GM12878 (cell line): Measurements from ENCODE around the gene PLXNA4. TPM values are rescaled to one million over a fixed set of nuclear protein-coding genes. Genes with fewer than 3 reads are reported as not detected.

Source experiments
- ATAC-seq: fragments of 200-7000 bp; cut with Tn5 transposase; 3 replicates; pipeline ENCODE4 v1.9.1; 2020; ENCODE audit warnings: mild to moderate bottlenecking, moderate library complexity
- BruUV-seq: library from RNA; stranded (reverse); fragments of 400-500 nt; replicated peaks from 2 replicates; lab custom pipeline; 2021; lab: Mats Ljungman, UMichigan
- CTCF ChIA-PET: fragments of 300-600 bp; sonication (Branson Sonifier 250); formaldehyde crosslinking; extraction: SDS; loops from one replicate; lab custom pipeline; 2021; ENCODE audit warnings: inconsistent platforms; lab: Yijun Ruan, JAX
- POLR2A ChIA-PET: fragments of 350-600 bp; formaldehyde crosslinking; extraction: SDS; loops from one replicate; lab custom pipeline; 2021; ENCODE audit warnings: inconsistent platforms; lab: Charles Lee
- RAD21 ChIA-PET: fragments of 300-600 bp; sonication (Branson Sonifier 250); formaldehyde crosslinking; loops from one replicate; lab custom pipeline; 2023; ENCODE audit warnings: antibody characterized with exemption; ENCODE audit not compliant: unreplicated experiment; lab: Charles Lee
- SMC1A ChIA-PET: fragments of 300-600 bp; sonication (Branson Sonifier 250); formaldehyde crosslinking; loops from one replicate; lab custom pipeline; 2023; ENCODE audit not compliant: unreplicated experiment, uncharacterized antibody; lab: Charles Lee
- DNase-seq: peaks from one replicate; pipeline ENCODE4 v3.0.0-alpha.2; 2011; ENCODE audit warnings: low read depth, low spot score
- FAIRE-seq: peaks from 3 replicates; lab custom pipeline; 2011; peaks lifted over from hg19 to GRCh38; lab: Jason Lieb, UNC
- H2AFZ ChIP-seq: 2 replicates; pipeline ENCODE4 v1.6.0; 2011; ENCODE audit warnings: low read depth, low read length, control low read depth; ENCODE audit not compliant: control insufficient read depth
- H3K27ac ChIP-seq: 2 replicates; pipeline ENCODE4 v1.5.1; 2011; ENCODE audit warnings: control low read depth; ENCODE audit not compliant: control insufficient read depth, insufficient read depth
- H3K27me3 ChIP-seq, 2 experiments: replicated peaks in 1 of 2; 2 replicates each; pipeline versions ENCODE4 v1.6.0 to v1.6.1; 2011; ENCODE audit warnings: low read length in 1 of 2; ENCODE audit not compliant: control insufficient read depth in 2 of 2, insufficient read depth in 2 of 2
- H3K36me3 ChIP-seq, 2 experiments: 2 replicates each; pipeline ENCODE4 v1.5.1; 2011; ENCODE audit warnings: low read length in 1 of 2; ENCODE audit not compliant: control insufficient read depth in 2 of 2, insufficient read depth in 2 of 2
- H3K4me1 ChIP-seq: 2 replicates; pipeline ENCODE4 v1.6.1; 2011; ENCODE audit warnings: mild to moderate bottlenecking, low read length, moderate library complexity, mixed read lengths; ENCODE audit not compliant: control insufficient read depth, insufficient read depth
- H3K4me2 ChIP-seq: 2 replicates; pipeline ENCODE4 v1.6.0; 2011; ENCODE audit warnings: control low read depth; ENCODE audit not compliant: control insufficient read depth, insufficient read depth
- H3K4me3 ChIP-seq: fragments of 200-600 bp; sonication (generic); 2 replicates; pipeline ENCODE4 v1.5.1; 2016
- H3K79me2 ChIP-seq: 2 replicates; pipeline ENCODE4 v1.6.0; 2011; ENCODE audit warnings: low read length; ENCODE audit not compliant: control insufficient read depth, insufficient read depth
- H3K9ac ChIP-seq: 2 replicates; pipeline ENCODE4 v1.8.0; 2011; ENCODE audit warnings: low read length, control low read depth, mixed read lengths; ENCODE audit not compliant: control insufficient read depth, insufficient read depth
- H3K9me3 ChIP-seq: replicated peaks from 3 replicates; pipeline ENCODE4 v1.5.1; 2011; ENCODE audit warnings: mild to moderate bottlenecking, low read length; ENCODE audit not compliant: control insufficient read depth, insufficient read depth
- H4K20me1 ChIP-seq: 2 replicates; pipeline ENCODE4 v1.6.0; 2011; ENCODE audit not compliant: control insufficient read depth, insufficient read depth
- BCL3 ChIP-seq: IDR thresholded peaks from 2 replicates; pipeline ENCODE4 v1.6.1; 2011; ENCODE audit warnings: borderline replicate concordance, low read depth, mild to moderate bottlenecking, moderate library complexity, low read length; ENCODE audit not compliant: insufficient read depth, poor library complexity, severe bottlenecking
- CBX5 ChIP-seq: sonication (generic); IDR thresholded peaks from 2 replicates; pipeline ENCODE4 v1.6.1; 2016; ENCODE audit warnings: low read depth, moderate library complexity, mild to moderate bottlenecking, inconsistent platforms
- CREM ChIP-seq: IDR thresholded peaks from 2 replicates; pipeline ENCODE4 v1.6.1; 2014; ENCODE audit warnings: antibody characterized with exemption, low read depth
- ELK1 ChIP-seq: IDR thresholded peaks from 2 replicates; pipeline ENCODE4 v1.6.1; 2012; ENCODE audit warnings: low read depth, low read length, improper control_type of control experiment
- HDAC6 ChIP-seq: fragments of 200-600 bp; sonication (generic); IDR thresholded peaks from one replicate; pipeline ENCODE4 v1.8.0; 2017; ENCODE audit warnings: antibody characterized with exemption; ENCODE audit not compliant: unreplicated experiment
- MAX ChIP-seq: IDR thresholded peaks from 2 replicates; pipeline ENCODE4 v1.6.1; 2012; ENCODE audit warnings: low read depth, low read length, improper control_type of control experiment
- NFIC ChIP-seq: IDR thresholded peaks from 2 replicates; pipeline ENCODE4 v1.6.1; 2012; ENCODE audit warnings: low read depth, mild to moderate bottlenecking, inconsistent platforms, low read length, moderate library complexity
- POLR2A ChIP-seq: IDR thresholded peaks from 2 replicates; pipeline ENCODE4 v1.6.1; 2011; ENCODE audit warnings: low read depth, mild to moderate bottlenecking, low read length
- SMAD5 ChIP-seq: IDR thresholded peaks from 2 replicates; pipeline ENCODE4 v1.6.1; 2016; ENCODE audit warnings: antibody characterized with exemption, low read depth
- SP1 ChIP-seq: IDR thresholded peaks from one replicate; pipeline ENCODE4 v1.6.1; 2011; ENCODE audit warnings: low read depth, low read length
- TARDBP ChIP-seq: IDR thresholded peaks from 2 replicates; pipeline ENCODE4 v1.6.1; 2016; ENCODE audit warnings: borderline replicate concordance
- YY1 ChIP-seq: IDR thresholded peaks from 2 replicates; pipeline ENCODE4 v1.6.1; 2011; ENCODE audit warnings: low read depth, mild to moderate bottlenecking, low read length
- ZNF207 ChIP-seq: fragments of 450-650 bp; IDR thresholded peaks from 2 replicates; pipeline ENCODE4 v1.6.1; 2014; ENCODE audit warnings: antibody characterized with exemption, mild to moderate bottlenecking, borderline replicate concordance
- ZNF24 ChIP-seq: fragments of 450-650 bp; IDR thresholded peaks from 2 replicates; pipeline ENCODE4 v1.6.1; 2017; ENCODE audit warnings: antibody characterized with exemption, mild to moderate bottlenecking
- WGBS: methylation state at CpG from one replicate; pipeline ENCODE4 v1.1.6; 2016; ENCODE audit warnings: low lambda C conversion rate; ENCODE audit not compliant: insufficient replicate concordance, insufficient coverage; ENCODE audit errors: missing lambda C conversion rate; 5-methylcytosine and 5-hydroxymethylcytosine counted together
- in situ Hi-C: fragments of 300-500 bp; cut with MboI; formaldehyde crosslinking; loops from 9 replicates; pipeline ENCODE4 v1.14.3; 2018; ENCODE audit warnings: mixed read lengths
- intact Hi-C: fragments of 100-400 bp; cut with micrococcal nuclease; formaldehyde crosslinking; loops from one replicate; pipeline ENCODE4 v1.14.2; 2022; ENCODE audit not compliant: unreplicated experiment
- polyA plus RNA-seq, 11 experiments: library from polyadenylated mRNA; depleted of rRNA in 4 of 11; unstranded in 6 of 11; stranded (reverse) in 5 of 11; fragments of >200 nt; fragmentation: Nextera tagmentation in 4 of 11; fragmentation: Illumina TruSeq in 1 of 11; extraction: Ambion mirVana in 4 of 11; extraction: Trizol in 1 of 11; gene quantifications; 1 replicate in 1 of 11; 2 replicates in 10 of 11; pipeline versions ENCODE4 v1.2.1 to v1.2.3, GENCODE V29; 2011 to 2016; ENCODE audit warnings: inconsistent platforms in 2 of 11, missing spikeins in 2 of 11, low read depth in 1 of 11
- total RNA-seq, 4 experiments: library from RNA; depleted of rRNA in 3 of 4; stranded (reverse); fragments of >200 nt in 3 of 4; fragmentation: Illumina TruSeq in 1 of 4; extraction: Trizol in 1 of 4; gene quantifications; 2 replicates each; pipeline versions ENCODE4 v1.2.1 to v1.2.3, GENCODE V29; 2013 to 2021

PLXNA4 gene
- total and polyA plus RNA-seq, 10 of the 15 experiments (the other 5 are each of a cell fraction or from before 2014, with no cell fraction given): 0.03 TPM; not detected in 9

- Histone ChIP-seq H3K27ac (no peak overlapping the region), H3K4me1 (no peaks in the 10 kb centered on the region), H4K20me1 (no peaks in the 10 kb centered on the region), H3K36me3 (no peaks in the 10 kb centered on the region), H3K9ac (no peak overlapping the region), H3K27me3 (no peaks in the 10 kb centered on the region; a peak in 1 of 4 replicates), H3K79me2 (no peaks in the 10 kb centered on the region), H3K4me3 (no peak overlapping the region), H3K4me2 (no peak overlapping the region), H3K9me3 (no peaks in the 10 kb centered on the region), H2AFZ (no peak overlapping the region)
- TF ChIP-seq HDAC6 (no peak), CREM (no peak), CBX5 (no peak), POLR2A (no peak), MAX (no peak), BCL3 (no peak), TARDBP (no peak), ELK1 (no peak), SMAD5 (no peak), YY1 (no peak), NFIC (no peak), ZNF24 (no peak), SP1 (no peak), ZNF207 (no peak)
- intact Hi-C loops (no loop called here), in situ Hi-C loops (no loop called here)
- FAIRE-seq: no peak
- ChIA-PET RAD21 (no interaction called here), CTCF (interaction anchor here (1.3 kb wide), 1 partner anchor 10 kb away, joined by 3 read pairs; no protein-coding TSS in a partner anchor), SMC1A (no interaction called here), POLR2A (no interaction called here)
- no peak for DNase-seq
- ATAC-seq: no peak
- BruUV-seq: no TSS peak
- WGBS: 24% methylated on average over 8 of the region's 9 CpGs
Observed at GRCh38 chr7:132417103-132417906, 159.0 kb downstream of the PLXNA4 start.
